PFSK-1 (cell line): ENCODE data around the gene DLX3.

Experiments used
- FOXP2 ChIP-seq: optimal IDR thresholded peaks from 2 replicates; pipeline ENCODE3; 2011; ENCODE audit warnings: borderline replicate concordance, control low read depth, inconsistent platforms; ENCODE audit not compliant: insufficient read depth; ENCODE audit errors: extremely low read length, extremely low read depth
- POLR2AphosphoS5 ChIP-seq: IDR thresholded peaks from 2 replicates; pipeline ENCODE4 v1.6.1; 2012; ENCODE audit warnings: low read depth, mild to moderate bottlenecking, control low read depth, low read length, moderate library complexity
- REST ChIP-seq, 2 experiments: IDR thresholded peaks; 2 replicates each; pipeline versions ENCODE4 v1.6.1 to v1.8.0; 2011 to 2012; ENCODE audit warnings: low read depth in 2 of 2, low read length in 2 of 2, control low read depth in 1 of 2, inconsistent platforms in 1 of 2, mild to moderate bottlenecking in 1 of 2, moderate library complexity in 1 of 2; ENCODE audit not compliant: insufficient read depth in 1 of 2
- SIN3A ChIP-seq: IDR thresholded peaks from 2 replicates; pipeline ENCODE4 v1.6.1; 2012; ENCODE audit warnings: mild to moderate bottlenecking, low read length, moderate library complexity, borderline replicate concordance; ENCODE audit not compliant: insufficient read depth
- TAF1 ChIP-seq: IDR thresholded peaks from 2 replicates; pipeline ENCODE4 v1.6.1; 2012; ENCODE audit warnings: low read length, control low read depth, borderline replicate concordance; ENCODE audit not compliant: insufficient read depth

The DLX3 gene

GRCh38 chr17:49991409-49991808, 3.6 kb downstream of the DLX3 start:
- TF ChIP-seq SIN3A (no peak), FOXP2 (no peak), TAF1 (no peak), REST (IDR thresholded peaks at IDR 0.05; ENCODE audit: insufficient read depth in 1 of 2, low read depth in 2 of 2, low read length in 2 of 2) (no peak), POLR2AphosphoS5 (no peak)

- TF ChIP-seq FOXP2 = no peak
- TF ChIP-seq POLR2AphosphoS5 = no peak
Observed at GRCh38 chr17:49990921-49991320, 4.1 kb downstream of the DLX3 start.

- no peak for TF ChIP-seq FOXP2
- TF ChIP-seq SIN3A = no peak
- no peak for TF ChIP-seq POLR2AphosphoS5
- TF ChIP-seq REST (IDR thresholded peaks at IDR 0.05; ENCODE audit: insufficient read depth in 1 of 2, low read depth in 2 of 2, low read length in 2 of 2) = no peak
- no peak for TF ChIP-seq TAF1
Observed at GRCh38 chr17:49990331-49990730, 4.7 kb downstream of the DLX3 start.

- no peak for TF ChIP-seq TAF1
- no peak for TF ChIP-seq SIN3A
- no peak for TF ChIP-seq FOXP2
- TF ChIP-seq REST (IDR thresholded peaks at IDR 0.05; ENCODE audit: insufficient read depth in 1 of 2, low read depth in 2 of 2, low read length in 2 of 2) = no peak
- TF ChIP-seq POLR2AphosphoS5 = no peak
Observed at GRCh38 chr17:49989518-49989880, 5.5 kb downstream of the DLX3 start.

- no peak for TF ChIP-seq FOXP2
- no peak for TF ChIP-seq SIN3A
- no peak for TF ChIP-seq POLR2AphosphoS5
- no peak for TF ChIP-seq REST (IDR thresholded peaks at IDR 0.05; ENCODE audit: insufficient read depth in 1 of 2, low read depth in 2 of 2, low read length in 2 of 2)
- TF ChIP-seq TAF1 = no peak
Observed at GRCh38 chr17:49987681-49988441, 7.2 kb downstream of the DLX3 start.
